H9 (cell line): ENCODE measurements around the gene MIGA2. TPM values are rescaled to one million over a fixed set of nuclear protein-coding genes. Genes with fewer than 3 reads are reported as not detected.

Experiments
- DNase-seq: peaks from one replicate; pipeline ENCODE4 v3.0.0-alpha.2; 2017
- H2AFZ ChIP-seq: one replicate; pipeline ENCODE4 v1.6.1; 2013; ENCODE audit warnings: mild to moderate bottlenecking, low read length, control low read depth, moderate library complexity
- H2AK5ac ChIP-seq: 2 replicates; pipeline ENCODE4 v1.6.1; 2013; ENCODE audit warnings: low read length, control low read depth, mixed read lengths; ENCODE audit not compliant: insufficient read length
- H2BK120ac ChIP-seq: one replicate; pipeline ENCODE4 v1.6.1; 2013; ENCODE audit warnings: low read depth, mild to moderate bottlenecking, low read length, control low read depth, inconsistent platforms; ENCODE audit not compliant: poor library complexity, severe bottlenecking
- H2BK12ac ChIP-seq: 2 replicates; pipeline ENCODE4 v1.6.1; 2013; ENCODE audit warnings: low read length, control low read depth, mixed read lengths, low read depth; ENCODE audit not compliant: insufficient read length
- H2BK15ac ChIP-seq: 2 replicates; pipeline ENCODE4 v1.6.1; 2013; ENCODE audit warnings: low read depth, low read length, control low read depth
- H2BK20ac ChIP-seq: one replicate; pipeline ENCODE4 v1.6.1; 2013; ENCODE audit warnings: low read depth, mild to moderate bottlenecking, low read length, control low read depth, inconsistent platforms; ENCODE audit not compliant: poor library complexity, severe bottlenecking
- H2BK5ac ChIP-seq: 2 replicates; pipeline ENCODE4 v1.6.1; 2013; ENCODE audit warnings: low read length, control low read depth, mixed read lengths; ENCODE audit not compliant: insufficient read length
- H3K14ac ChIP-seq: 2 replicates; pipeline ENCODE4 v1.6.1; 2013; ENCODE audit warnings: low read length, control low read depth; ENCODE audit not compliant: insufficient read depth
- H3K18ac ChIP-seq: 2 replicates; pipeline ENCODE4 v1.6.1; 2013; ENCODE audit warnings: low read depth, mild to moderate bottlenecking, mixed read lengths, low read length, control low read depth; ENCODE audit not compliant: insufficient read length
- H3K23ac ChIP-seq: 2 replicates; pipeline ENCODE4 v1.6.1; 2013; ENCODE audit warnings: low read length, control low read depth, mixed read lengths, low read depth; ENCODE audit not compliant: insufficient read length
- H3K23me2 ChIP-seq: 2 replicates; pipeline ENCODE4 v1.6.1; 2013; ENCODE audit warnings: low read depth, mild to moderate bottlenecking, mixed read lengths, low read length, control low read depth; ENCODE audit not compliant: insufficient read length, poor library complexity, severe bottlenecking
- H3K27ac ChIP-seq: 2 replicates; pipeline ENCODE4 v1.5.1; 2013; ENCODE audit warnings: low read length, control low read depth, mixed read lengths, low read depth; ENCODE audit not compliant: insufficient read length
- H3K27me3 ChIP-seq: 2 replicates; pipeline ENCODE4 v1.6.1; 2013; ENCODE audit warnings: low read length, control low read depth, inconsistent platforms; ENCODE audit not compliant: insufficient read depth
- H3K4ac ChIP-seq: 2 replicates; pipeline ENCODE4 v1.6.1; 2013; ENCODE audit warnings: low read depth, mild to moderate bottlenecking, control low read depth, inconsistent platforms, low read length, moderate library complexity
- H3K4me1 ChIP-seq: 2 replicates; pipeline ENCODE4 v1.6.1; 2013; ENCODE audit warnings: low read length, control low read depth, inconsistent platforms; ENCODE audit not compliant: insufficient read depth
- H3K4me2 ChIP-seq: 2 replicates; pipeline ENCODE4 v1.6.1; 2013; ENCODE audit warnings: low read length, control low read depth, mixed read lengths; ENCODE audit not compliant: insufficient read length, insufficient read depth
- H3K56ac ChIP-seq: 2 replicates; pipeline ENCODE4 v1.6.1; 2013; ENCODE audit warnings: low read depth, mild to moderate bottlenecking, mixed read lengths, low read length, control low read depth; ENCODE audit not compliant: insufficient read length
- H3K79me1 ChIP-seq: 2 replicates; pipeline ENCODE4 v1.6.1; 2013; ENCODE audit warnings: low read depth, mild to moderate bottlenecking, moderate library complexity, low read length, control low read depth, inconsistent platforms; ENCODE audit not compliant: insufficient read depth, poor library complexity, severe bottlenecking
- H3K79me2 ChIP-seq: 2 replicates; pipeline ENCODE4 v1.6.1; 2013; ENCODE audit warnings: low read length, control low read depth, inconsistent platforms; ENCODE audit not compliant: insufficient read depth
- H3K9ac ChIP-seq: 2 replicates; pipeline ENCODE4 v1.6.1; 2013; ENCODE audit warnings: low read length, control low read depth, mixed read lengths; ENCODE audit not compliant: insufficient read length; ENCODE audit errors: extremely low read depth
- H3K9me3 ChIP-seq: one replicate; pipeline ENCODE4 v1.6.1; 2013; ENCODE audit warnings: low read depth, low read length, inconsistent platforms; ENCODE audit not compliant: control insufficient read depth
- H3T11ph ChIP-seq: one replicate; pipeline ENCODE4 v1.6.1; 2013; ENCODE audit warnings: mild to moderate bottlenecking, low read length, control low read depth, inconsistent platforms
- H4K20me1 ChIP-seq: one replicate; pipeline ENCODE4 v1.6.1; 2013; ENCODE audit not compliant: control insufficient read depth, insufficient read length, insufficient read depth
- H4K5ac ChIP-seq: 2 replicates; pipeline ENCODE4 v1.6.1; 2013; ENCODE audit warnings: low read depth, mild to moderate bottlenecking, mixed read lengths, low read length, control low read depth; ENCODE audit not compliant: insufficient read length
- H4K8ac ChIP-seq: replicated peaks from 2 replicates; pipeline ENCODE4 v1.6.1; 2013; ENCODE audit warnings: low read length, control low read depth, mixed read lengths, low read depth; ENCODE audit not compliant: insufficient read length
- H4K91ac ChIP-seq: 2 replicates; pipeline ENCODE4 v1.6.1; 2013; ENCODE audit warnings: low read depth, mild to moderate bottlenecking, moderate library complexity, mixed read lengths, low read length, control low read depth; ENCODE audit not compliant: insufficient read length
- H3K27ac Mint-ChIP-seq, 3 experiments: 2 replicates in 2 of 3; 3 replicates in 1 of 3; pipeline ENCODE4 v1.8.0; 2020 to 2021; ENCODE audit warnings: mixed read lengths in 3 of 3, mild to moderate bottlenecking in 1 of 3, moderate library complexity in 1 of 3
- H3K27me3 Mint-ChIP-seq: 2 replicates; pipeline ENCODE4 v1.8.0; 2021; ENCODE audit warnings: low read depth, mild to moderate bottlenecking, moderate library complexity, mixed read lengths
- H3K36me3 Mint-ChIP-seq, 3 experiments: 2 replicates in 2 of 3; 3 replicates in 1 of 3; pipeline ENCODE4 v1.8.0; 2020 to 2021; ENCODE audit warnings: low read depth in 3 of 3, mixed read lengths in 3 of 3; ENCODE audit not compliant: insufficient read depth in 1 of 3
- H3K4me1 Mint-ChIP-seq, 2 experiments: 2 replicates each; pipeline ENCODE4 v1.8.0; 2020; ENCODE audit warnings: mixed read lengths in 2 of 2
- H3K4me3 Mint-ChIP-seq, 2 experiments: 2 replicates in 1 of 2; 3 replicates in 1 of 2; pipeline ENCODE4 v1.8.0; 2020 to 2021; ENCODE audit warnings: mild to moderate bottlenecking in 2 of 2, mixed read lengths in 2 of 2, moderate library complexity in 1 of 2
- H3K9me3 Mint-ChIP-seq, 2 experiments: 2 replicates in 1 of 2; 3 replicates in 1 of 2; pipeline ENCODE4 v1.8.0; 2020; ENCODE audit warnings: mild to moderate bottlenecking in 2 of 2, mixed read lengths in 2 of 2, moderate library complexity in 1 of 2
- WGBS: extraction: QIAGEN DNeasy Blood & Tissue Kit; methylation state at CpG from one replicate; pipeline ENCODE4 v1.1.7; 2013; ENCODE audit warnings: missing lambda C conversion rate, low lambda C conversion rate, mixed read lengths; ENCODE audit not compliant: insufficient read length; ENCODE audit errors: extremely low coverage; 5-methylcytosine and 5-hydroxymethylcytosine counted together
- total RNA-seq: library from RNA; stranded (reverse); gene quantifications from 2 replicates; pipeline ENCODE4 v1.2.1, GENCODE V29; 2021
- TF ChIP-seq, protein P1 (sequence below): fragments of 200-600 bp; sonication (generic); conservative IDR thresholded peaks from 3 replicates; pipeline ENCODE4 v1.8.0; 2021; ENCODE audit warnings: antibody characterized with exemption, mild to moderate bottlenecking

Gene MIGA2
- total RNA-seq, 1 experiment from 2014 or later, result 37.8 TPM

DNA sequence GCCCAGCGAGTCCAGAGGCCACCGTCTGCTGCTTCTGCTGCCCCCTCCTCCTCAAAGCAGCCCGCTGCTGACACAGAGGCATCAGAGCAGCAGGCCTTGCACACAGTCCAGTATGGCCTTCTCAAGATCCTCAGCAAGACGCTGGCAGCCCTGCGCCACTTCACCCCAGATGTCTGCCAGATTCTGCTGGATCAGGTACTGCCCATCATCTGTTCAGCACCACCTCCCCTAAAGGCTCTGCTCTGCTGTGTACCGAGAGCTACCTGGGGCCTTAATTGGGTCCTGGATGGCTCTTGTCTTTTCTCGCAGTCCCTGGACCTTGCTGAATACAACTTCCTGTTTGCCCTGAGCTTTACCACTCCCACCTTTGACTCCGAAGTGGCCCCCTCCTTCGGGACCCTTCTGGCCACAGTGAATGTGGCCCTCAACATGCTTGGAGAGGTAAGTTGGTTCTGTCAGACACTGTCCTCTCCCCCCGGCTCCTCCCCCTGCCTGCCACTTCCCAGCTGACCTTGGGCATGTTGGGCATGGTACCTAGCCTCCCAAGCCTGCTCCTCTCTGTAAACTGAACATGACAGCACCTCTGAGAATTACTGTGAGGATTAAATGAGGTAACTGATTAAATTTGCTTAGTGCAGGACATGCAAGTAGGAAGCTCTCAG lies 31.0 kb upstream of the MIGA2 start:
- H3K9me3 ChIP-seq, result no peaks in the 10 kb centered on the region
- no peaks in the 10 kb centered on the region for H3K27me3 ChIP-seq
- H3K4me1 Mint-ChIP-seq, result peaks cover 0 to 2% of the 10 kb centered on the region in 2 experiments; a peak in 1 of 4 replicates
- no peaks in the 10 kb centered on the region for H3K23me2 ChIP-seq
- no peak overlapping the region for H3K18ac ChIP-seq
- H3K27ac ChIP-seq, result no peak overlapping the region
- no peak overlapping the region for H3K4ac ChIP-seq
- H2BK20ac ChIP-seq, result no peak overlapping the region
- H2BK5ac ChIP-seq, result no peak overlapping the region
- DNase-seq, result no peak
- H3K56ac ChIP-seq, result no peak overlapping the region
- H4K5ac ChIP-seq, result no peak overlapping the region
- TF ChIP-seq, protein P1, sequence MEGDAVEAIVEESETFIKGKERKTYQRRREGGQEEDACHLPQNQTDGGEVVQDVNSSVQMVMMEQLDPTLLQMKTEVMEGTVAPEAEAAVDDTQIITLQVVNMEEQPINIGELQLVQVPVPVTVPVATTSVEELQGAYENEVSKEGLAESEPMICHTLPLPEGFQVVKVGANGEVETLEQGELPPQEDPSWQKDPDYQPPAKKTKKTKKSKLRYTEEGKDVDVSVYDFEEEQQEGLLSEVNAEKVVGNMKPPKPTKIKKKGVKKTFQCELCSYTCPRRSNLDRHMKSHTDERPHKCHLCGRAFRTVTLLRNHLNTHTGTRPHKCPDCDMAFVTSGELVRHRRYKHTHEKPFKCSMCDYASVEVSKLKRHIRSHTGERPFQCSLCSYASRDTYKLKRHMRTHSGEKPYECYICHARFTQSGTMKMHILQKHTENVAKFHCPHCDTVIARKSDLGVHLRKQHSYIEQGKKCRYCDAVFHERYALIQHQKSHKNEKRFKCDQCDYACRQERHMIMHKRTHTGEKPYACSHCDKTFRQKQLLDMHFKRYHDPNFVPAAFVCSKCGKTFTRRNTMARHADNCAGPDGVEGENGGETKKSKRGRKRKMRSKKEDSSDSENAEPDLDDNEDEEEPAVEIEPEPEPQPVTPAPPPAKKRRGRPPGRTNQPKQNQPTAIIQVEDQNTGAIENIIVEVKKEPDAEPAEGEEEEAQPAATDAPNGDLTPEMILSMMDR, result no peak
- H2AFZ ChIP-seq, result no peak overlapping the region
- no peak overlapping the region for H3K14ac ChIP-seq
- H3K27me3 Mint-ChIP-seq, result no peaks in the 10 kb centered on the region; the same call in 1 of the 2 replicates
- no peak overlapping the region for H3K4me2 ChIP-seq
- no peak overlapping the region for H3K23ac ChIP-seq
- no peaks in the 10 kb centered on the region for H3K79me1 ChIP-seq
- no peaks in the 10 kb centered on the region for H4K20me1 ChIP-seq
- peak overlapping the region in 2 of 3 experiments; percentile 81 to 85; a peak in 5 of 7 replicates for H3K27ac Mint-ChIP-seq
- H3T11ph ChIP-seq, result no peak overlapping the region
- no peaks in the 10 kb centered on the region for H3K4me1 ChIP-seq
- H3K36me3 Mint-ChIP-seq, result peaks cover 48 to 74% (median 53%) of the 10 kb centered on the region in 3 experiments
- no peak overlapping the region for H4K8ac ChIP-seq
- H2BK15ac ChIP-seq, result no peak overlapping the region
- H2AK5ac ChIP-seq, result no peak overlapping the region
- H3K4me3 Mint-ChIP-seq, result no peak overlapping the region; a peak in 1 of 5 replicates
- WGBS, result no CpG with 5 or more reads among the region's 10 CpGs
- H2BK12ac ChIP-seq, result no peak overlapping the region
- no peaks in the 10 kb centered on the region for H3K9me3 Mint-ChIP-seq
- H3K79me2 ChIP-seq, result no peaks in the 10 kb centered on the region
- no peak overlapping the region for H3K9ac ChIP-seq
- H4K91ac ChIP-seq, result no peak overlapping the region
- H2BK120ac ChIP-seq, result no peak overlapping the region
